GM06990 (cell line): ENCODE results near the gene SPEM1.

Experiments used
- DNase-seq: peaks from one replicate; pipeline ENCODE4 v3.0.0-alpha.2; 2011; ENCODE audit not compliant: insufficient read length; ENCODE audit errors: extremely low read depth
- H3K27me3 ChIP-seq: replicated peaks from 2 replicates; pipeline ENCODE4 v1.6.0; 2011; ENCODE audit warnings: low read length; ENCODE audit not compliant: control insufficient read depth, insufficient read depth
- H3K36me3 ChIP-seq: 2 replicates; pipeline ENCODE4 v1.5.1; 2011; ENCODE audit warnings: low read length; ENCODE audit not compliant: control insufficient read depth, insufficient read depth
- H3K4me3 ChIP-seq: replicated peaks from 2 replicates; pipeline ENCODE4 v1.5.1; 2011; ENCODE audit warnings: low read depth, mild to moderate bottlenecking, control low read depth, low read length
- TF ChIP-seq, protein P1 (sequence below): IDR thresholded peaks from 2 replicates; pipeline ENCODE4 v1.5.1; 2011; ENCODE audit warnings: low read length, control low read depth, mild to moderate bottlenecking, inconsistent platforms; ENCODE audit not compliant: insufficient read depth, poor library complexity, severe bottlenecking

The SPEM1 gene

DNA sequence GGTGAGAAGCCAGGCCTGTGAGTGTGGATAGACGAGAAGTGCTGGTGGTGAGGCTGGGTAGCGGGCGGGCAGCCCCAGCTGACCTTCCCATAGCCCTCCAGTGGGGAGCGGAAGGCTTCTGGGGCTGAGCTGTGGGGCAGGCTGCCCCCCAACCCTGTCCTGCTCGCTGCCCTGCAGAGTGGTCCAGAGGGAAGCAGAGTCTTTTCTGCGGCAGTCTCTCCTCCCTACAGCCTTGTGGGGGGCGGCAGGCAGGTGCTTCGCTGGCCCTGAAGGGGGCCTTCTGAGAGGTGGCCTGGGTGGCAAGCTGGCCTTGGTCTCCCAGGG lies 8.7 kb upstream of the SPEM1 start:
- Histone ChIP-seq H3K4me3 (no peak overlapping the region), H3K27me3 (peaks cover 2% of the 10 kb centered on the region), H3K36me3 (no peaks in the 10 kb centered on the region)
- TF ChIP-seq, protein P1, sequence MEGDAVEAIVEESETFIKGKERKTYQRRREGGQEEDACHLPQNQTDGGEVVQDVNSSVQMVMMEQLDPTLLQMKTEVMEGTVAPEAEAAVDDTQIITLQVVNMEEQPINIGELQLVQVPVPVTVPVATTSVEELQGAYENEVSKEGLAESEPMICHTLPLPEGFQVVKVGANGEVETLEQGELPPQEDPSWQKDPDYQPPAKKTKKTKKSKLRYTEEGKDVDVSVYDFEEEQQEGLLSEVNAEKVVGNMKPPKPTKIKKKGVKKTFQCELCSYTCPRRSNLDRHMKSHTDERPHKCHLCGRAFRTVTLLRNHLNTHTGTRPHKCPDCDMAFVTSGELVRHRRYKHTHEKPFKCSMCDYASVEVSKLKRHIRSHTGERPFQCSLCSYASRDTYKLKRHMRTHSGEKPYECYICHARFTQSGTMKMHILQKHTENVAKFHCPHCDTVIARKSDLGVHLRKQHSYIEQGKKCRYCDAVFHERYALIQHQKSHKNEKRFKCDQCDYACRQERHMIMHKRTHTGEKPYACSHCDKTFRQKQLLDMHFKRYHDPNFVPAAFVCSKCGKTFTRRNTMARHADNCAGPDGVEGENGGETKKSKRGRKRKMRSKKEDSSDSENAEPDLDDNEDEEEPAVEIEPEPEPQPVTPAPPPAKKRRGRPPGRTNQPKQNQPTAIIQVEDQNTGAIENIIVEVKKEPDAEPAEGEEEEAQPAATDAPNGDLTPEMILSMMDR = no peak
- no peak for DNase-seq

DNA sequence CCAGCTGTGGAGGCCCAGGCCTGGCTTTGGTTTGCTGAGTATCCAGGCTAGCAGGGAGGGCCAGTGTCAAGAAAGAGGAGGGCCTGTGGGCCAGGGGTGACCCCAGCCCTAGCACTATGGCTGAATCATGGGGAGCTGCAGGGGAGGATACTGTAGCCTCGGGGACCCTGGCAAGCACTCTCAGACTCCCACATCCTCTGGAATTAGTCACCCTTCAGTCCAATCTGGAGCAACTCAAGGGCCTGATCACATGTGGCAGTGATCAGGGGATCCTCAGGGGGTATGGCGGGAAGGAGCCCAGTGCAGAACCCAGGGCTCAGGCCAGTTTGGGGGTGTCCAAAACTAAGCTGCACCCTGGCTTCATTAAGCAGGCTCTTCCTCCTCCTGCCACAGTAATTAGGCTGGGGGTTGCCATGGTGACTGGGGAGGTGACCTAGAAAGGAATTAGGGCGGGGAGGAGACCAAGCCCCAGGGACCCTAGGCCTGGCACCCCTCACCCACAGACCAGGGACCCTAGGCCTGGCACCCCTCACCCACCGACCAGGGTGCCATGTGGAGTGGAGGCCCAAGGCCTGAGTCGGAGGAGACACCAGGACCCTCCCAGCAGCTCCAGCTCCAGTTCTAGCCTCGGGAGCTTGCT lies 6.7 kb upstream of the SPEM1 start:
- Histone ChIP-seq H3K27me3 (peaks cover 2% of the 10 kb centered on the region), H3K36me3 (no peaks in the 10 kb centered on the region), H3K4me3 (no peak overlapping the region)
- no peak for DNase-seq
- TF ChIP-seq, protein P1 = no peak

DNA sequence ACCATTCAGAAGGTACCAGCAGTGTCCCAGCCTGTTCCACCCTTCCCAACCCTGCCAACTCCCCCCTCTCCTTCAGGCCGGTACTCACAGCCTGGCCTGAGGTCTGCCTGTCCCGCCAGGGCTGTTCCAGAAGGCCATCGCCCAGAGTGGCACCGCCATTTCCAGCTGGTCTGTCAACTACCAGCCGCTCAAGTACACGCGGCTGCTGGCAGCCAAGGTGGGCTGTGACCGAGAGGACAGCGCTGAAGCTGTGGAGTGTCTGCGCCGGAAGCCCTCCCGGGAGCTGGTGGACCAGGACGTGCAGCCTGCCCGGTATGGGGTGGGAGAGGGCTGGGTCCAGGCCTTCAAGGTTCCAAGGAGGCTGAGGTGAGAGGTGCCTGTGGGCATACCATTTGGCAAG lies 5.3 kb upstream of the SPEM1 start:
- TF ChIP-seq, protein P1 = no peak
- H3K4me3 ChIP-seq = no peak overlapping the region

DNA sequence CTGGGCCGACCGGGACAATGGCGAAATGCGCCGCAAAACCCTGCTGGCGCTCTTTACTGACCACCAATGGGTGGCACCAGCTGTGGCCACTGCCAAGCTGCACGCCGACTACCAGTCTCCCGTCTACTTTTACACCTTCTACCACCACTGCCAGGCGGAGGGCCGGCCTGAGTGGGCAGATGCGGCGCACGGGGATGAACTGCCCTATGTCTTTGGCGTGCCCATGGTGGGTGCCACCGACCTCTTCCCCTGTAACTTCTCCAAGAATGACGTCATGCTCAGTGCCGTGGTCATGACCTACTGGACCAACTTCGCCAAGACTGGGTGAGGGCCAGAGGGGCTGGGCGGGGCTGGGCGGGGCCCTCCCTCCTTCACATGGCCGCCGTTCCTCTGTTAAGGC lies 4.3 kb upstream of the SPEM1 start:
- DNase-seq = no peak
- TF ChIP-seq, protein P1 = no peak
- H3K27me3 ChIP-seq = peaks cover 2% of the 10 kb centered on the region; the same call in 1 of the 2 replicates
- no peaks in the 10 kb centered on the region for H3K36me3 ChIP-seq
- H3K4me3 ChIP-seq = no peak overlapping the region

More for the DNA sequence above, 5.3 kb upstream of the SPEM1 start:
- H3K36me3 ChIP-seq = no peaks in the 10 kb centered on the region
- H3K27me3 ChIP-seq = peaks cover 2% of the 10 kb centered on the region
- DNase-seq = no peak

DNA sequence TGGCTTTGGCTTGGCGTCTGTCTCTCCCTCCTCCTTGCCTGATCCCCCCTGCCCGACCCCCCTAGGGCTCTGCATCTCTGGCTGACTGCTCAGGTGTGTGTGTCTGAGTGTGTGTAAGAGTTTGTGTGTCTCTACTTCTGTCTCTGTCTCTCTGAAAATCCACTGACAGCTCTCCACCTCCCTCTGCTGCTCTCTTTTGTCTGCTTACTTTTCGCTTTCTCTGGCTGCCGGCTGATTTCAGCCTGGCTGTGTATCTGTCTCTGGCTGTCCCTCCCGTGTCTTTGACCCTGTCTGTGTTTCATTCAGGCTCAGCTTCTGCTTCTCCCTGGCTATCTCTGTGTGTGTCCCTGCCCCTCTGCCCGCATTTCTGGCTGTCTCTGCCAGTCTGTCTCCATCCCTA lies 3.8 kb upstream of the SPEM1 start:
- TF ChIP-seq, protein P1 = peak; percentile 6
- no peaks in the 10 kb centered on the region for H3K36me3 ChIP-seq
- no peak overlapping the region for H3K4me3 ChIP-seq
- DNase-seq = no peak
- peaks cover 2% of the 10 kb centered on the region; the same call in 1 of the 2 replicates for H3K27me3 ChIP-seq
